ENCODE results near the gene PAX2. TPM values are rescaled to one million over a fixed set of nuclear protein-coding genes. Genes with fewer than 3 reads are reported as not detected.

Gene PAX2
- total RNA-seq, 1 experiment from 2014 or later, result not detected

- TF ChIP-seq, protein P1, sequence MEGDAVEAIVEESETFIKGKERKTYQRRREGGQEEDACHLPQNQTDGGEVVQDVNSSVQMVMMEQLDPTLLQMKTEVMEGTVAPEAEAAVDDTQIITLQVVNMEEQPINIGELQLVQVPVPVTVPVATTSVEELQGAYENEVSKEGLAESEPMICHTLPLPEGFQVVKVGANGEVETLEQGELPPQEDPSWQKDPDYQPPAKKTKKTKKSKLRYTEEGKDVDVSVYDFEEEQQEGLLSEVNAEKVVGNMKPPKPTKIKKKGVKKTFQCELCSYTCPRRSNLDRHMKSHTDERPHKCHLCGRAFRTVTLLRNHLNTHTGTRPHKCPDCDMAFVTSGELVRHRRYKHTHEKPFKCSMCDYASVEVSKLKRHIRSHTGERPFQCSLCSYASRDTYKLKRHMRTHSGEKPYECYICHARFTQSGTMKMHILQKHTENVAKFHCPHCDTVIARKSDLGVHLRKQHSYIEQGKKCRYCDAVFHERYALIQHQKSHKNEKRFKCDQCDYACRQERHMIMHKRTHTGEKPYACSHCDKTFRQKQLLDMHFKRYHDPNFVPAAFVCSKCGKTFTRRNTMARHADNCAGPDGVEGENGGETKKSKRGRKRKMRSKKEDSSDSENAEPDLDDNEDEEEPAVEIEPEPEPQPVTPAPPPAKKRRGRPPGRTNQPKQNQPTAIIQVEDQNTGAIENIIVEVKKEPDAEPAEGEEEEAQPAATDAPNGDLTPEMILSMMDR (conservative IDR thresholded peaks at IDR 0.05), result no peak
- WGBS (ENCODE audit: extremely low coverage, insufficient read length, low lambda C conversion rate), result no CpG with 5 or more reads among the region's 7 CpGs
- Histone ChIP-seq H3K79me2 (ENCODE audit: insufficient read depth, low read length) (no peaks in the 10 kb centered on the region), H3K23ac (ENCODE audit: insufficient read length, low read depth, low read length) (no peak overlapping the region), H3K18ac (ENCODE audit: insufficient read length, low read depth, low read length) (no peak overlapping the region), H2BK120ac (ENCODE audit: low read depth, low read length, poor library complexity, severe bottlenecking) (no peak overlapping the region), H3K9ac (ENCODE audit: extremely low read depth, insufficient read length, low read length) (no peak overlapping the region), H3K23me2 (ENCODE audit: insufficient read length, low read depth, low read length, poor library complexity, severe bottlenecking) (no peaks in the 10 kb centered on the region), H3K14ac (ENCODE audit: insufficient read depth, low read length) (no peak overlapping the region), H3K4me2 (ENCODE audit: insufficient read depth, insufficient read length, low read length) (no peak overlapping the region), H2BK15ac (ENCODE audit: low read depth, low read length) (no peak overlapping the region), H3K4ac (ENCODE audit: low read depth, low read length) (no peak overlapping the region), H3K9me3 (ENCODE audit: control insufficient read depth, low read depth, low read length) (no peaks in the 10 kb centered on the region), H4K8ac (replicated peaks; ENCODE audit: insufficient read length, low read depth, low read length) (no peak overlapping the region), H3K27ac (ENCODE audit: insufficient read length, low read depth, low read length) (no peak overlapping the region), H3K27me3 (ENCODE audit: insufficient read depth, low read length) (no peaks in the 10 kb centered on the region), H4K91ac (ENCODE audit: insufficient read length, low read depth, low read length) (no peak overlapping the region), H3K56ac (ENCODE audit: insufficient read length, low read depth, low read length) (no peak overlapping the region), H2AFZ (ENCODE audit: low read length) (no peak overlapping the region), H2BK5ac (ENCODE audit: insufficient read length, low read length) (no peak overlapping the region), H3K4me1 (ENCODE audit: insufficient read depth, low read length) (peaks cover 13% of the 10 kb centered on the region; the same call in 1 of the 2 replicates), H4K5ac (ENCODE audit: insufficient read length, low read depth, low read length) (no peak overlapping the region), H4K20me1 (ENCODE audit: control insufficient read depth, insufficient read depth, insufficient read length) (no peaks in the 10 kb centered on the region), H3K79me1 (ENCODE audit: insufficient read depth, low read depth, low read length, poor library complexity, severe bottlenecking) (no peaks in the 10 kb centered on the region), H3T11ph (ENCODE audit: low read length) (no peak overlapping the region), H2AK5ac (ENCODE audit: insufficient read length, low read length) (no peak overlapping the region), H2BK12ac (ENCODE audit: insufficient read length, low read depth, low read length) (no peak overlapping the region), H2BK20ac (ENCODE audit: low read depth, low read length, poor library complexity, severe bottlenecking) (no peak overlapping the region)
- DNase-seq, result no peak
- Mint-ChIP-seq H3K4me3 (no peak overlapping the region), H3K27ac (no peak overlapping the region), H3K9me3 (no peaks in the 10 kb centered on the region), H3K27me3 (ENCODE audit: low read depth) (peaks cover 66% of the 10 kb centered on the region), H3K4me1 (peaks cover 40 to 52% of the 10 kb centered on the region in 2 experiments), H3K36me3 (ENCODE audit: insufficient read depth in 1 of 3, low read depth in 3 of 3) (no peaks in the 10 kb centered on the region)
Observed at GRCh38 chr10:100790761-100791208, 45.4 kb downstream of the PAX2 start.
